Type B pancreatic cell (in vitro differentiated cells): ENCODE measurements around the gene BTBD19. TPM values are rescaled to one million over a fixed set of nuclear protein-coding genes. Genes with fewer than 3 reads are reported as not detected.

Experiments
- DNase-seq: peaks from one replicate; pipeline ENCODE4 v3.0.0; 2021; ENCODE audit warnings: mixed read lengths; ENCODE audit not compliant: unreplicated experiment; ENCODE audit errors: extremely low spot score
- H3K27ac Mint-ChIP-seq: 2 replicates; pipeline ENCODE4 v1.8.0; 2021; ENCODE audit warnings: mild to moderate bottlenecking, mixed read lengths
- H3K27me3 Mint-ChIP-seq: 2 replicates; pipeline ENCODE4 v1.8.0; 2021; ENCODE audit warnings: mixed read lengths
- H3K36me3 Mint-ChIP-seq: 2 replicates; pipeline ENCODE4 v1.8.0; 2021; ENCODE audit warnings: mixed read lengths
- H3K4me1 Mint-ChIP-seq: one replicate; pipeline ENCODE4 v1.8.0; 2021; ENCODE audit warnings: mixed read lengths; ENCODE audit not compliant: unreplicated experiment
- H3K4me3 Mint-ChIP-seq: 2 replicates; pipeline ENCODE4 v1.8.0; 2021; ENCODE audit warnings: mild to moderate bottlenecking, mixed read lengths
- H3K9me3 Mint-ChIP-seq: 2 replicates; pipeline ENCODE4 v1.8.0; 2021; ENCODE audit warnings: mixed read lengths
- total RNA-seq: library from RNA; stranded (reverse); gene quantifications from 2 replicates; pipeline ENCODE4 v1.2.1, GENCODE V29; 2021; ENCODE audit warnings: low replicate concordance
- TF ChIP-seq, protein P1 (sequence below): fragments of 200-600 bp; sonication (generic); conservative IDR thresholded peaks from 2 replicates; pipeline ENCODE4 v1.5.0; 2021; ENCODE audit warnings: antibody characterized with exemption, mild to moderate bottlenecking

Gene BTBD19
- total RNA-seq, 1 donor from 2014 or later, result 10.3 TPM

DNA sequence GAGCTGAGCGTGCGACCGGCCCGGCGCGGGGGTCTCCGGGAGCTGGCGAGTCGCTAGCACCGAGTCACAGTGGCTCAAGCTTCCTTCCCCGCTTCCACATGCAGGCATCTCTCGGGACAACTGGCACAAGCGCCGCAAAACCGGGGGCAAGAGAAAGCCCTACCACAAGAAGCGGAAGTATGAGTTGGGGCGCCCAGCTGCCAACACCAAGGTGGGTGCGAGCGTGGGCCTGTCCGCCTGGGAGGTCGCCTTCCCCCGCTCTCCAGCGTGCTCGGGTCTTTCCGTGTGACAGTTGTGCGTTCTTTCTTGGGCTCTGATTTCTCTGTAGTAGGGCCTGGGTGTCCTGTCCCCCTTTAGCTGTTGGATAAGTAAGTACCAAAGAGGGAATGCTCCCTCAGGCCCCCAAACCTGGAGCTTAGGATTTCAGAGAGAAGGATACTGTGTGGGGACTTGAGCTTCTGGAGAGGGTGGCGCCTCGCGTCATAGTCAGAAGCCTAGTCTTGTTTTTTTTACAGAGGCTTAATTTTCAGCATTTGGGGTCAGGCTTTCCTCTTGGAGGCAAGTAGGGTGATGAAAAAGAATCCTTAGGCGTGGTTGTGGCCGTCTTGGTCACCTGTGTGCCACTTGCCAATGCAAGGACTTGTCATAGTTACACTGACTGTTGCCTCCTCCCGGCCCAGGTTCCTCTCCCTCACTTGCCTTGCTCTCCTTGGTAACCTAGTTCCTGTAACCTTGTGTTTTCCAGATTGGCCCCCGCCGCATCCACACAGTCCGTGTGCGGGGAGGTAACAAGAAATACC, 32.2 kb upstream of the BTBD19 start:
- Mint-ChIP-seq H3K27me3 (no peaks in the 10 kb centered on the region), H3K4me3 (peak overlapping the region; percentile 97), H3K9me3 (no peaks in the 10 kb centered on the region), H3K4me1 (peaks cover 31% of the 10 kb centered on the region), H3K36me3 (peaks cover 31% of the 10 kb centered on the region), H3K27ac (peak overlapping the region; percentile 99)
- no peak for DNase-seq
- TF ChIP-seq, protein P1, sequence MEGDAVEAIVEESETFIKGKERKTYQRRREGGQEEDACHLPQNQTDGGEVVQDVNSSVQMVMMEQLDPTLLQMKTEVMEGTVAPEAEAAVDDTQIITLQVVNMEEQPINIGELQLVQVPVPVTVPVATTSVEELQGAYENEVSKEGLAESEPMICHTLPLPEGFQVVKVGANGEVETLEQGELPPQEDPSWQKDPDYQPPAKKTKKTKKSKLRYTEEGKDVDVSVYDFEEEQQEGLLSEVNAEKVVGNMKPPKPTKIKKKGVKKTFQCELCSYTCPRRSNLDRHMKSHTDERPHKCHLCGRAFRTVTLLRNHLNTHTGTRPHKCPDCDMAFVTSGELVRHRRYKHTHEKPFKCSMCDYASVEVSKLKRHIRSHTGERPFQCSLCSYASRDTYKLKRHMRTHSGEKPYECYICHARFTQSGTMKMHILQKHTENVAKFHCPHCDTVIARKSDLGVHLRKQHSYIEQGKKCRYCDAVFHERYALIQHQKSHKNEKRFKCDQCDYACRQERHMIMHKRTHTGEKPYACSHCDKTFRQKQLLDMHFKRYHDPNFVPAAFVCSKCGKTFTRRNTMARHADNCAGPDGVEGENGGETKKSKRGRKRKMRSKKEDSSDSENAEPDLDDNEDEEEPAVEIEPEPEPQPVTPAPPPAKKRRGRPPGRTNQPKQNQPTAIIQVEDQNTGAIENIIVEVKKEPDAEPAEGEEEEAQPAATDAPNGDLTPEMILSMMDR, result no peak

DNA sequence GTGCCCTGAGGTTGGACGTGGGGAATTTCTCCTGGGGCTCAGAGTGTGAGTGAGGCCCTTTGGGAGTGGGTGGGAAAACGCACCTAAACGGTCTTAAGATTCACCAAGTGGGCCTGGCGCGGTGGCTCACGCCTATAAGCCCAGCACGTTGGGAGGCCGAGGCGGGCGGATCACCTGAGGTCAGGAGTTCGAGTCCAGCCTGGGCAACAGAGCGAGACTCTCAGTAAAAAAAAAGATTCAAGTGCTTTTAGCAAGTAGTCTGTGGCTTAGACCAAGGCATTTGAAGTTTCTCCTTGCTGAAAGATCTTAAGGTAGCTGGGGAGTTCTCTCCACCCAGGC, 31.6 kb upstream of the BTBD19 start:
- no peak for DNase-seq
- Mint-ChIP-seq H3K4me1 (peaks cover 31% of the 10 kb centered on the region), H3K4me3 (peak overlapping the region; percentile 97), H3K27ac (peak overlapping the region; percentile 99), H3K36me3 (peaks cover 34% of the 10 kb centered on the region), H3K27me3 (no peaks in the 10 kb centered on the region), H3K9me3 (no peaks in the 10 kb centered on the region)
- TF ChIP-seq, protein P1, result no peak

DNA sequence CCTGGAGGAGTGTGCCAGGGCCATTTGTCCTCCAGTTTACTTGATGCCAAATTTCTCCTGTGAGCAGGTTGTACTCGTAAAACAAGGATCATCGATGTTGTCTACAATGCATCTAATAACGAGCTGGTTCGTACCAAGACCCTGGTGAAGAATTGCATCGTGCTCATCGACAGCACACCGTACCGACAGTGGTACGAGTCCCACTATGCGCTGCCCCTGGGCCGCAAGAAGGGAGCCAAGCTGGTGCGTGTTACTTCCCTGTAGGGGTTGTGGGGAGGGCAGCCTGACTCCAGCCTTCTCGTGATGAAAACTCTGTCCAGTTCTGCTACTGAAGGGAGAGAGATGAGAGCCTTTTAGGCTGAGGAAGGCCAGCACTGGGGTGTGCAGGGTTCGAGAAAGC, 30.8 kb upstream of the BTBD19 start:
- H3K4me1 Mint-ChIP-seq, result peaks cover 31% of the 10 kb centered on the region
- H3K27ac Mint-ChIP-seq, result peak overlapping the region; percentile 82
- peak overlapping the region; percentile 97 for H3K4me3 Mint-ChIP-seq
- H3K27me3 Mint-ChIP-seq, result no peaks in the 10 kb centered on the region
- TF ChIP-seq, protein P1, result no peak
- H3K36me3 Mint-ChIP-seq, result peaks cover 34% of the 10 kb centered on the region
- no peak for DNase-seq
- H3K9me3 Mint-ChIP-seq, result no peaks in the 10 kb centered on the region

DNA sequence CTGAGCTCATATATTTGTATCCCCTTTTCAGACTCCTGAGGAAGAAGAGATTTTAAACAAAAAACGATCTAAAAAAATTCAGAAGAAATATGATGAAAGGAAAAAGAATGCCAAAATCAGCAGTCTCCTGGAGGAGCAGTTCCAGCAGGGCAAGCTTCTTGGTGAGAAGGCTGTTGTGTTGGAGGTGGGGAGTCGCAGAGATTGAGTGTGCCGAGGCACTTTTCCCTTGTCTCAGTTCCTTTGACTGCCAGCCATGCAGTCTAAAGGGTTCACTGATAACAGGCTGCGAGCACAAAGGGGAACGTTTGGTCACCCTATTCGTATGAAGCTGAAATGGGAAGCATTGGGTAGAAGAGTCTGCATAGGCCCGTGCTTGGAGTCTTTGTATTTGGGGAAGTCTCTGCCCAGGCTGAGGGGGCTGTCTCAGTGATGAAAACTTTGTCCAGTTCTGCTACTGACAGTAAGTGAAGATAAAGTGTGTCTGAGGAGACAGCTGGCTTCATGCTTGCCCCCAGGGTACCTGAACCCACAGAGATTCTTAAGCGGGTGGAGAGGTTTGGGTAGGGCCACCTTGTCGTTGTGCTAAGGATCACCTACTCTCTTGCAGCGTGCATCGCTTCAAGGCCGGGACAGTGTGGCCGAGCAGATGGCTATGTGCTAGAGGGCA, 30.2 kb upstream of the BTBD19 start:
- Mint-ChIP-seq H3K4me3 (peak overlapping the region; percentile 97), H3K27me3 (no peaks in the 10 kb centered on the region), H3K4me1 (peaks cover 32% of the 10 kb centered on the region), H3K36me3 (peaks cover 34% of the 10 kb centered on the region), H3K27ac (peak overlapping the region; percentile 82), H3K9me3 (no peaks in the 10 kb centered on the region)
- DNase-seq, result no peak
- TF ChIP-seq, protein P1, result no peak

DNA sequence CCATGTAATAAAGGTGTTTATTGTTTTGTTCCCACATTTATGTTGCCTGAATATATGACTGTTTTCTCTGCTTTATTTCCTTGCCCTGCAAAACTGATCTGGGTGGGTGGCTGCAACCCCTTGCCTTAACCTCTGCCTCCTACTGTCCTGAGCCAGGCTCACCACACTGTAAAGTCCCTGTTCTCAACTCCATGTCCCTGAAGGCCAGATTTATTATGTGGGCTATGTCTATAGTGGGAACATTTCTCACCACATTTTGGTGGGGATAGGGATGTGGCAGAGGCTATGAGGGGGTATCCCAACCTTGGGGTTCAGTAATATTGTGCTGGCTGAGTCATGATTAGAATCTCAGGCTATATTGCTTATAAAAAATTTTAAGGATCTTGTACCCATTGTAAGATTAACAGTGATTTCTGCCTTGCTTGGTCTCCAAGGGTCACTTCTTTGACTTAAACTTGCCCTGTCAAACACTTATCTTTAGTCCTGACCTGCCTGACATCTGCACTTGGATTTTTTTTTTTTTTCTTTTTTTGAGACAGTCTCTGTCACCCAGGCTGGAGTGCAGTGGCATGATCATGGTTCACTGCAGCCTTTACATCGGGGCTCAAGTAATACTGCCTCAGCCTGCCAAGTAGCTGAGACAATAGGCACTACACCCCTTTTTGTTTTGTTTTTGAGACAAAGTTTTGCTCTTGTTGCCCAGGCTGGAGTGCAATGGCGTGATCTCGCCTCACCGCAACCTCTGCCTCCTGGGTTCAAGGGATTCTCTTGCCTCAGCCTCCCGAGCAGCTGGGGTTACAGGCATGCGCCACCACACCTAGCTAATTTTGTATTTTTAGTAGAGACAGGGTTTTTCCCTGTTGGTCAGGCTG, 29.4 kb upstream of the BTBD19 start:
- Mint-ChIP-seq H3K27ac (peak overlapping the region; percentile 82), H3K36me3 (peaks cover 34% of the 10 kb centered on the region), H3K4me1 (peaks cover 38% of the 10 kb centered on the region), H3K9me3 (no peaks in the 10 kb centered on the region), H3K27me3 (no peaks in the 10 kb centered on the region), H3K4me3 (peak overlapping the region; percentile 76)
- DNase-seq, result no peak
- TF ChIP-seq, protein P1, result no peak
